ENCODE measurements around the gene RBM20.
A peak's percentile ranks its signal among the peaks of the same experiment; 100 is the strongest.

RBM20 gene

DNA sequence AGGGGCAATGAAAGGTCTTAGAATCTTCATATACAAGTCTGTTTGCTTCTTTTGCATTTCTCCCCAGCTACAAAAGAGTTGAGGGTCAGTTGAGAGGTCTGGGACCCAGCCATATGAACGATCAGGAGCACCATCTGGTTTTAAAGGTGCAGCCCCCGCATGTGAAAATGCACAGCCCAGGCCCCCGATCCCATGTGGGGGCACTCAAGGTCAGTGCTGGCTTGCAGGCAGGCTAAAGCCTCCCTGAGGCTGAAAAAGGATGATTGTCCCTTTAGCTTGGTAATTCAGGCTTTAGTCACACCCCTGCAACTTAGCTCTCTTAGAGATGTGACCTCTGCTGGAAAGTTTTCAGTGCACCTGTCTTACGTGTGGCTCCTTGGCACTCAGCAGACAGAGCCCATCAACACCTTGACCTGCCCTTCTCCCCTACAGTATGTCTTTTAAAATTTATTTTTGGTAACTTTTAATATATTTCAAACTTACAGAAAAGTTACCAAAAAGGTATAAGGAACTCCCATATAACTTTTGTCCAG is 147.5 kb downstream of the RBM20 start:
- DNase-seq = no peak

DNA sequence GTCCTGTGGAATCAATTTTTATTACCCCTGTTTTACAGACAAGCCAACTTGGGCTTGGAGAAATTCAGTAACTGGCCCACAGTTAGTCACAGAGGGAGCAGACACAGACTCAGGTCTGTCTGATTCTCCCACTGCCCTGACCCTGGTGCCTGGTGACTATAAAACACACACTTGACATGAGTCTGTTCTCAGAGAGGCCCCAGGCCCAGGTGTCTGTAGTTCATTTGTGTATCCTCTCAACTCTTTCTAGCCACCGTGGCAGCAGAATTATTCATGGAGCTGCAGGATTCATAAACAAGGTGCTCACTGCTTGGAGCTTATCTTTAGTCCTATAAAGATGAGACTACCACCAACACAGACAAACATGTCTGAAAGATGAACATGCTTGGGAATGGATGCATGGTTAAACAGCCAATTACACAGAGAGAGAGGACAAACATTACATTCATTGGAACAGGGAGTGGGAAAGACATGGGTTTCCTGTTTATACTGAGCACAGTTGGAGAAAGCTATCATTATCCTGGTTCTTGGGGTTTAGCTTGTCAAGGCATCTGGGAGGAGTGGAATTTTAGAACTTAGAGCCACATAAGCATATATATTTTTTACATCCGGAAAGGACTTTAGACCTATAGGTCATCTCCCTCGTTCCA is 148.5 kb downstream of the RBM20 start:
- no peak for DNase-seq

DNA sequence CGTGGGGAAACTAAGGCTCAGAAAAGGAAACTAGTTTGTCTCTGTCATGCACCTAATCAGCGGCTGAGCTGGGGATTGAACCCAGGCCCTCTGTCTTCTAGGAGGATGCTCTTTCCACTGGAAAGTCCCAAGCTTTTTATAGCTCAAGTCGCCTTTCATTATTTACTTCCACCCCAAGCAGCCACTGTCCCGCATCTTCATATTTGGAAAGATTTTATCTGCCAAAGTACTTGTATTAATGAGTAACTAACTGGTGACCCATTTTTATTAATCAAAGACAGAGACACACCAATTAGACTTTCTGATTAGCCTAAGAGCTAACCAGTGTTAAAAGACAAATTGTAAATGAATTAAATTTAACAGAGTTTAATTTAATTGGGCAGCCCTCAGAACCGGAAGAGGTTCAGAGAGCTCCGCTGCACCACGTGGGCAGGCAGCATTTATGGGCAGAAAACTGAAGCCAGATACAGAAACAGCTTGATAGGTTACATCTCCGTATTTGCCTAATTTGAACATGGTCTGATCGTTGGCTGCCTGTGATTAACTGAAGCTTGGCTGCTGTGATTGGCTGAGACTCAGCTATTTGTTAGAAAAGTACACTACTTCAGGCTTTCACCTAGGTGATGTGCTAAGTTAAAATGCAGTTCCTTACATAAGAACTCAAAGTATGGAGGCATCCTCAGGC is 149.1 kb downstream of the RBM20 start:
- DNase-seq = no peak

DNA sequence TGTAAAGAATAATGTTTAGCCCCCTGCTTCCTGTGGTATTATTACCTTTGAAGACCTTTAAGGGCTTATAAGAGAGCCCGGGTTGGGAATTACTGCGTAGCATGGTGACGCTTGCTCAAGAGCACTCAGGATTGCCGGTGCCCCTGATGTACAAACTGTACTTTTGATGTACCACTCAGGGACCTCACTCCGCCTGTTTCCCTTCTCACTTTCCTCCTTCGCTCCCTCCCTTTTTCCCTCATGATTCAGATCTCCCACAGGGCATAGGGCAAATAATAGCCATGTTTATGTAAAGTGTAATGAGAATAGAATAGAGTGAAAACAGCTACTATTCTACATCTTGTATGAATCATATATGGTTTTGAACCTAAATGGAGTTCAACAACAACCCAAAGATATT is 149.8 kb downstream of the RBM20 start:
- no peak for DNase-seq

DNA sequence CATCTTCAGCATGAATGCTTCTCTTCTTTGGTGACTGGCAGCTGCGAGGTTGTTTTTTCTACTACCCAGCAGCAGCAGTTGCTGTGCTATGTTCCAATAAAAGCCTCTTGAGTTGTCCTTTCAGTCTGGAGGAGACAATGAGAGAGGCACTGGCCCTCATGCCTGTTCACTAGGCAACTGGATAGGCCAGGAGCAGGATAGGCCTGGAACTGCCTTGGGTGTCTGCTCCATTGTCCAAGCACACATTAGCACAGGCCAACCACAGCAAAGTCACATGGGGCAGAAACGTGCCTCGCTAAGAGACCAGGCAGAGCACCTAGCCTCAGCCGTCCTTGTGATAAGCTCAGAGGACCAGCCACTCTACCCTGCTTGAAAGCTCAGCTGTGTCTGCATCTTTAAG is 150.7 kb downstream of the RBM20 start:
- no peak for DNase-seq

DNA sequence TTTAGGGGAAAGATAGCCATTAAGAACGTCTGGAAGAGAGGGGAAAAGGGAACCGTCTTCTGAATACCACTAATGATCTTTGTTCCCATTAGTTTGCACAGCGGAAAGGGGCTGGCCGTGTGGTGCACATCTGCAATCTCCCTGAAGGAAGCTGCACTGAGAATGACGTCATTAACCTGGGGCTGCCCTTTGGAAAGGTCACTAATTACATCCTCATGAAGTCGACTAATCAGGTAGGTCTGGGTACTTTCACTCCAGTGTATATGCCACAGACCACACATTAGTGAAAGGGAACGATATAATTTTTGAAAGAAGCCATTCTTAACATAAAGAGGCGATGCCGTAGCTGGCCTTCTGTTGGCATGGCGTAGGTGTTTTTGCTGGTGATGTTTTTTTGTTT is 153.3 kb downstream of the RBM20 start:
- DNase-seq = no peak

DNA sequence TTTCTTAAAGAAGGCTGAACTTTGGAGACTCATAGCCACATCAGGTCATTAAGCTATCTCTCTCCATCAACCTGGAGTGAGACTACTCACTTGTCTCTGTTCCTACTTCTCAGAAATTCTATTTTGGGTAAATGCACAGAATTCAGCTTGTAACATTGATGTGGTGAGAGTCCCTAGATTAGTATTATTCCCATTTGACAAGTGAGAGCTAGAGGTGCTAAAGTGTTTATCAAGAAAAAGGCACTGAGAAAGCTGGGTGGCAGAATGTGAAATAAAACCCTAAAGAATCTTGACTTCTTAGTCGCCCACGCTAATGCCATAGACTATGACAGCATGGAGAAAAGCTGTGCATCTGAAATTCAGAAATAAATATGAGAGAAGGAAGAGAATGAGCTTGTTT is 154.2 kb downstream of the RBM20 start:
- DNase-seq = no peak

DNA sequence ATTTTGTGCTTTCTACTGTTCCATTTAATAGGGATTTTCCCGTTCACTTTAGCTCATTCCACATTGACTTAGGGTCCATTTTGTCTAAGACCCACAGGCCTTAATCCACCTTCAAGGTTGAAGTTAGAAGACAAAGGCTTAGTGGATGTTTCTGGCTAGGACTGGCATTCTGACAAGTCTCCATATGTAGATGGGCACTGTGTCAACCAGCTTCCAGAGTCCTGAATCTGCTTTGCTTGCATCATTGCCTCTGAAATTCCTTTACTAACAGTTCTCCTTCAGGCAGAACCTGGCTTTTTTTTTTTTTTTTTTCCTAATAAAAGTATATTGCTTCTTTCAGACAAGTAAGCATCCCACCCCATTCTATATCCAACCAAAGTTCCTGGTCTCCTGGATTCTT is 158.0 kb downstream of the RBM20 start:
- DNase-seq = no peak

DNA sequence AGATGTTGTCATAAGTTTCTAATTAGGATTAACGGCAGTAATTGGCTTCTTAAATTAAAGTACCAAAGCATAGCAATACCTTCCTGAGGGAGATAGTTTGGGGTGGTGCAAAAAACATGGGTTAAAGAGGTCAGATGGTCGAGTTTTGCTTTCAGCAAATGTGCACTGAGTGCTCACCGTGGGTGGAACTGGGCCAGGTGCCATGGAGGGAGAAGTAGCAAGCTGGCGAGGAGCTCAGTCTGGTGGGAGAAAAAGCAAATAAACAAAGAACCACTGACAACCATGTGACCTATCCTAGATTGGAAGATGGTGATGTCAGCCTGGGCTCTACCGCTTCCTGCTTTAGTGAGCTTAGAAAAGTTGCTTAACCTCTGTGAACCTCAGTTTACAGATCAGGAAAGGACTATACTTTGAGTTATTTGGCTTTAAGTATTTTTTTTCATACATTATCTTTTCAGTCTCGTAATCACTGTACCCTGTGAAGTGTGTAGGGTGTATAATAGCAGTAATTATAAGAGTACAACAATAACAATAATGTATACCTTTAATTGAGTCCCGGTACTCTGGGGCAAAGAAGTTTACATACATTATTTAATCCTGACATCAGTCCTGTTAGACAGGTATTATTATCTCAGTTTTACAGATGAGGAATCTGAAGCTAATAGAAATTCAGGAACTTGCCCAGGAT is 158.6 kb downstream of the RBM20 start:
- DNase-seq = peak; percentile 37 to 46

DNA sequence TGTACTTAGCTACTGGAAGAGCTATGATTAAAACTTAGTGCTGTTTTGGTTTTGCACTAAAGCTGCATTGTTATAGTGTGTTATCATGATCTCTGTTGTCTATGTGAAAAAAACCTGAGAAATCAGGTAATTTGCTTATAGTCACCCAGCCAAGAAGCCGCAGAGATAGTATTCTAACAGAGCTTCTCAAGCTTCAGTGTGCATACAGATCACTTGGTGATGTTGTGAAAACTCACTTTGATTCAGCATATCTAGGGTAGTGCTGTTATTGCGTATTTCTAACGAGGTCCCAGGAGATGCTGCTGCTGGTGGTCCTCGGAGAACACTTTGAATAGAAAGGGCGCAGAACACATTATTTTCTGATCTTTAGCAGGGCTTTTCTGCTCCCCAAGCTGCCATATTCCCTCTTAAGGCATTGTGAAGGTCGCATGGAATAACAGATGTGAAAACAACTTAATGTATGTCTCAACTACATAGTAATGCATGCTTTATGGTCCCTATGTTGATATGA is 159.2 kb downstream of the RBM20 start:
- no peak for DNase-seq

DNA sequence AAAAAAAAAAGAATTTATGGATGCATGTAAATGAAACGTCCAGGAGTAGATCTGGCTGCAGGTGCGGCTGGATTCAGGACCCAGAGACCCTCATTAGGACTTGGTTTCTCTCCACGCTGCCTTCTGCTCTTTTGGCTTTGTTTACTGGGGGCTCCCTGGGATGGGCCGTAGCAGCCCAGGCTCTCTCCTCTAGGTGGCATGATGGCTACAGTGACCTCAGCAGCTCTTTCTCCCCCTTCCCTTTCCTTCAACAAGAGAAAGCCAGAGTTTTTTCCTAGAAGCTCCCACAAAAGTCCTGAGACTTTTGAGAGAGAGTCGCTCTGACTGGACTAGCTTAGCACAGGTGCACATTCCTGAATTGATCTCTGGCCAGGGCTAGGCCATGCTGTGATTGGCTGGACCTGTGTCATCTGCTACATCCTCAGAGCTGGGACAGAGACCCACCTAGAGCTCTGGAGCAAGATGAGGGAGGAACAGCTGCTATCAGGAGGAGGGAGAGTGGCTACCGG is 159.7 kb downstream of the RBM20 start:
- peak; percentile 51 to 57 for DNase-seq

DNA sequence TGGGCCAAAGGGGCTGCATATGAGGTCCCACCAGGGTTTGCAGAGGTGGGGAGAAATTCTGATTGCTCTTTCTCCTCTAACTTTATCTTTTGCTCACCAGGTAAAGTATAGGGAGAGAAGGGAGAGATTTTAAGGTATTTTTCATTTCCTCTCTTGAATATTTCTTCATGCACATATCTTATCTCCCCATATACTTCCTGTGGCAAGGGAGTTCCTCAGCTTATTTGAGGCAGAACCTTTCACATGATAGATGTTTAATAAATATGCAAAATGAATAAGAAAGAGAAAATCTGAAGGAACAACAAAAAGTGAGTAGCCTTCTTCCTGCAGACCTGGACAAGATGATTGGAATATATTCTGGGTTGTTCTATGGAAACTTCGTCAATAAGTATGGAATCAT is 160.2 kb downstream of the RBM20 start:
- no peak for DNase-seq

DNA sequence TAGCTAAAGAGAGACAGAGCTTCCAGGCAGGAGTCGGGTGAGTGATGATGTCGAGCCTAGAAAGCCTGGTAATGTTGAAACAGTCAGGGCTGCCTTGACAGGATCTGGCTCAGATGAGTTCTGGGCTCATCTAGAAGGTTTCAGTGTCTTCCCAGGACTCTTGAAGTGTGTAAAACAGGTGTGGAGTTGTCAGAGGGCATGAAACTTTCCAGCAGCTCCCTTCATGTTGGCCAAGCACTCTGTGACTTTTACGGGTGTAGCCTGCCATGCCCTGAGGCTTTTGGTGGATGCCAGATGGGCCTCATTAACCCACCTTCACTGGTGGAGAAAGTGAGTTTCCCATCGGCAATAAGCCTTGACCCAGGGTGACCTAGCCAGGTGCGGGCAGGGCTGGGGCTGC is 161.2 kb downstream of the RBM20 start:
- DNase-seq = no peak

DNA sequence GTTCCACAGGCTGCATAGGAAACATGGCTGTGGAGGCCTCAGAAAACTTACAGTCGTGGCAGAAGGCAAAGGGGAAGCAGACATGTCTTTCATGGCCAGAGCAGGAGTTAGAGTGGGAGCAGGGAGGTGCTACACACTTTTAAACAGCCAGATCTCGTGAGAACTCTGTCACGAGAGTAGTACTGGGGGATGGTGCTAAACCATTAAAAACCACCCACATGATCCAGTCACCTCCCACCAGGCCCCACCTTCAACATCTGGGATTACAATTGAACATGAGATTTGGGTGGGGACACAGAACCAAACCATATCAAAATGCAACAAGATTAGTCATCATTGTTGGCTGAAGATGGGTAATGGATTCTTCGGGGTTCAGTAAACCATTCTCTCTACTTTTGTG is 162.2 kb downstream of the RBM20 start:
- DNase-seq = no peak

DNA sequence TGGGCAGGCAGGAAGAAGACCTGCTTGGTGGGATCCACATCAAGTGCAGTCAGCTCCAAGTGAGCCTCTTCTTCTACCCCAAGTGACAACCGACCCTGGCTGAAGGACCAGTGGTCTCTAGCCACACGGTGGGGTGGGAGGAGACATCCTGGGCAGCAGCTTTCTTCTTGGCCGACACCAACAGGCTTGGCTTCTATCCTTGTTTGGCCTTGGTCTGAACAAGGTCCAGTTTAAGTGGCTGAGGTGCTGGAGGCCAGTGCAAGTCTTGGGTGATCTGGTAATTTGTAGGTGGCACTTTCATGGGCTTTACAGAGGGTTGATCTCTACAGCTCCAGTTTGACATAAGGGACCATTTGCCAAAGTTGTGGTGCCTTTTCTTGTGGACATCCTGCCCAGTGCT is 164.0 kb downstream of the RBM20 start:
- no peak for DNase-seq

DNA sequence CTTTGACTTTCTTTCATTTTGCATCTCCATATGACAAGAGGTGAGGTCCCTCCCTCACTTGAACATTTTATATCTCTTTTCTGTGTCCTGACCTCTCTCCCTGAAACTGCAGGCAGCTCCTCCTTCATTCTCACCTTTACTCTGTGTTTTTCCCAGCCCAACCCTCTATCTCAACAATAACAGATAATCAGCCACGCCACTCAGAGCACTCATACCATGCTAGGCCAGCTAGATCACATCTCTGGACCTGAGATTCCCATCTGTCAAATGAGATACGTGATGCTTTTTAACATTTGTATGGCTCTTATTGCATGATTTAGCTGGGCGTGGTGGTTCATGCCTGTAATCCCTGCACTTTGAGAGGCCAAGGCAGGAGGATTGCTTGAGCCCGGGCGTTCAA is 164.5 kb downstream of the RBM20 start:
- no peak for DNase-seq

DNA sequence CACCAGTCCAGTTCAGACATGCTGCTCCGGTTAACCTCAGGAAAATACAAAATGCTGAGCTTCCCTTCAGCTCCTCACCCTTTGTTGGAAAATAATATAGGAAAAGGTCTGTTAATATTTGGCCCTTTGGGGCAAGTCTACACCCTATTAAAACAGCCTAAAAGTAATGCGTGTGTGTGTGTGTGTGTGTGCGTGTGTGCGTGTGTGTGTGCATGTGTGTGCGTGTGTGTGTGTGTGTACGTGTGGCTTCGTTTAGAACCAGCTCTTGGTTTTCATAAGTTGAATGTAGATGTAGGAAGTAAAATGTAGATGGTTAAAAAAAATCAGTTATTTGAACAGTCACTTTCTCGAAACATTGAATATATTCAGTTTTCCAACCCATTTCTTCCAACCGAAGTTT is 166.5 kb downstream of the RBM20 start:
- DNase-seq = no peak

DNA sequence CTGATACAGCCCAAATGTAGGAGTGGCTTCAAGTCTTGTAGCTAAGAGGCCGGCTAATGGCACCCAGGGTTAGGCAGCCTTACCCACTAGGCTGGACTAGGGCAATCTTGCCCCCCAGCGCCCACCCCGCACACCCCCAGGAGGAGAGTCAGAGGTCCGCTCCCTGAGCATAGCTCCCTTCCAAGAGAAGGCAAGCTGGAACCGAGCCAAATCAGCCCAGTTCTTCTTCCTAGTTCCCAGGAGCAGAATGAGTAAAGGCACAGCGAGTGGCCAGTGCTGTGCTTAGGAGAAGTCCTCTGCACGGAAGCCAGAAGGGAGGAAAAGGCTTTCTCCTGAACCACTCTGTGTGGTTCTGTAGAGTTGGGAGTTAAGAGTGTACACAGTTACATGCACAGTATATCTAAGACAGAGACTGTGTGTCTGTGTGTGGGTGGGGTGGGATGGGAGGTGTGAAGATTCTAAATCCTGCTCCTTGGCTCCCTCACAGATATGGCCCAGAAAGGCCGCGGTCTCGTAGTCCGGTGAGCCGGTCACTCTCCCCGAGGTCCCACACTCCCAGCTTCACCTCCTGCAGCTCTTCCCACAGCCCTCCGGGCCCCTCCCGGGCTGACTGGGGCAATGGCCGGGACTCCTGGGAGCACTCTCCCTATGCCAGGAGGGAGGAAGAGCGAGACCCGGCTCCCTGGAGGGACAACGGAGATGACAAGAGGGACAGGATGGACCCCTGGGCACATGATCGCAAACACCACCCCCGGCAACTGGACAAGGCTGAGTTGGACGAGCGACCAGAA is 167.8 kb downstream of the RBM20 start:
- no peak for DNase-seq

DNA sequence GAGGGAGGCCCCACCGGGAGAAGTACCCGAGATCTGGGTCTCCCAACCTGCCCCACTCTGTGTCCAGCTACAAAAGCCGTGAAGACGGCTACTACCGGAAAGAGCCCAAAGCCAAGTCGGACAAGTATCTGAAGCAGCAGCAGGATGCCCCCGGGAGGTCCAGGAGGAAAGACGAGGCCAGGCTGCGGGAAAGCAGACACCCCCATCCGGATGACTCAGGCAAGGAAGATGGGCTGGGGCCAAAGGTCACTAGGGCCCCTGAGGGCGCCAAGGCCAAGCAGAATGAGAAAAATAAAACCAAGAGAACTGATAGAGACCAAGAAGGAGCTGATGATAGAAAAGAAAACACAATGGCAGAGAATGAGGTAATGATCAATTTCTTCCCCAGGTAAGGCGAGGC is 168.4 kb downstream of the RBM20 start:
- DNase-seq = no peak

DNA sequence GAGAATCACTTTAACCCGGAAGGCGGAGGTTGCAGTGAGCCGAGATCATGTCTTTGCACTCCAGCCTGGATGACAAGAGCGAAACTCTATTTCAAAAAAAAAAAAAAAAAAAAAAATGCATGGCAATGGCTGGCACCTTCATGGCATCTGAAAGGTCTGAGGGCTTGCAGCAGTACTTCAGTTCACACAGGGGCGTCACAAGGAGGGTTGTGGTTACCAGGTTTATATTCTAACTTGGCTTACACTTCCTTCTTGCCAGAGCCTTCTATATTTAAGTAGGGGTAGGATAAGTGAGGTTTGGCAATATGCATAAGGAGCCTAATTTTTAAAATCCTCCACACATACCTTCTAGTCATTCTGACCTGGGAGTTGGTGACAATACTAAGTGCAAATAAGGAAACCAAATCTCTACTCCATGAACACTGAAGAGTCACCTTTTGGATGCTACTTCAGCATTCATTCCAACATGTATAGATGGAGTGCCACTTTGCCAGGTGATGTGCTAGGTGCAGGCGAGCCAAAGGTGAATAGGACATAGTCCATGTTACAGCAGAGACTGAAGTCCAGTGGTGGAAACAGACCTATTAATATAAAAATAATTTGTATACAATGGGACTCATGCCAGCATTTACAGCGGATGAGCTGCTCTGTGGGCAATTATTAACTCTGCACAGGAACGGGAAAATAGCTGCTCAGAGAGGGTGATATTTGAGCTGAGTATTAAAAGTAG is 169.8 kb downstream of the RBM20 start:
- DNase-seq = no peak

DNA sequence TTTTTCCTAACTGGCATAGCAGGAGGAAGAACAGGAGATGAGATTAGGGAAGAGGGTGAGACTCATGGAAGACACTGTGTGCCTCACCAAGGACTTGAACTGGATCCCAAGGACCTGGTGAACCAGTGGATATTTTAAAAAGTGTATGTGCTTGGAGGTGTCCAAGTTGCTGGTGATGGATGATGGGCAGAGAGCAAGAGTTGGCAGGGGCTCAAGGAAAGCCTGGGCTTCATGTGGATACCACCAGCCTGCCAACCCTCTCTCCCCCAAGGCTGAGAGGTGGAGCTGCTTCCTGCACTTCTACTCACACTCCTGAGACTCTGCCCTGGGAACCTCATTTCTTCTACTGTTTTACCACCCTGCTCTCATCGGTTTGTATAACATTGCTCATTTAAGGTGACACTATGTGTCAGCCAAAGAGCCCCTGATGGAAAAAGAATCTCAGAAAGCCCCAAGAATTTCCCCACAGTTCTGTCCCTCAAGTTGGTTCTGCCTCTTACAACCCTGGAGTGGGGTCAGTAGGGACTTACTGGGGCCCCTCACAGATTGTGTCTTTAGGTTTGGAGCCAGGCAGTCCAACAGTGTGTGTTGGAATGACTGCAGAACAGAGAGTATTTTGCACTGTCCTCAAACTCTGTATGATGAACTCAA is 171.3 kb downstream of the RBM20 start:
- no peak for DNase-seq

DNA sequence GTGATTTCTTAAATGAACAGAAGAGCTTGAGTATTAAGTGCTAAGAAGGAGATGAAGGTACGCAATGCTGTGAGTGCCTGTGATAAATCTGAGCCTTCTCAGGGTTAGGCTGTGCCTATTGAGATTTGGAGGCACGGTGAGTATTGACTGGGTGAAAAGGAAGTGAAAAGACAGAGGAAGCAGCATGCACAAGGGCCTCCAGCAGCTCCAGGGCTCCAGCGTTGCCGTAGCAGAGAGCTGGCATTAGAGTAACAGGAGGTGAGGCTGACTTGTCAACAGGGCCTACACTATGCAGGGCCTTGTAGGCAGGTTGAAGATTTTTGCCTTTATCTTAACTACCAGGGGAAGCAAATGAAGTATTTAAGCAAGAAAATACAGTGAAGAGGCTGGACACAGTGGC is 173.5 kb downstream of the RBM20 start:
- no peak for DNase-seq
